H9 (cell line): ENCODE results near the gene CC2D2A. TPM values are rescaled to one million over a fixed set of nuclear protein-coding genes. Genes with fewer than 3 reads are reported as not detected.

ENCODE experiments used
- DNase-seq: peaks from one replicate; pipeline ENCODE4 v3.0.0-alpha.2; 2017
- H2AFZ ChIP-seq: one replicate; pipeline ENCODE4 v1.6.1; 2013; ENCODE audit warnings: mild to moderate bottlenecking, low read length, control low read depth, moderate library complexity
- H2AK5ac ChIP-seq: 2 replicates; pipeline ENCODE4 v1.6.1; 2013; ENCODE audit warnings: low read length, control low read depth, mixed read lengths; ENCODE audit not compliant: insufficient read length
- H2BK120ac ChIP-seq: one replicate; pipeline ENCODE4 v1.6.1; 2013; ENCODE audit warnings: low read depth, mild to moderate bottlenecking, low read length, control low read depth, inconsistent platforms; ENCODE audit not compliant: poor library complexity, severe bottlenecking
- H2BK12ac ChIP-seq: 2 replicates; pipeline ENCODE4 v1.6.1; 2013; ENCODE audit warnings: low read length, control low read depth, mixed read lengths, low read depth; ENCODE audit not compliant: insufficient read length
- H2BK15ac ChIP-seq: 2 replicates; pipeline ENCODE4 v1.6.1; 2013; ENCODE audit warnings: low read depth, low read length, control low read depth
- H2BK20ac ChIP-seq: one replicate; pipeline ENCODE4 v1.6.1; 2013; ENCODE audit warnings: low read depth, mild to moderate bottlenecking, low read length, control low read depth, inconsistent platforms; ENCODE audit not compliant: poor library complexity, severe bottlenecking
- H2BK5ac ChIP-seq: 2 replicates; pipeline ENCODE4 v1.6.1; 2013; ENCODE audit warnings: low read length, control low read depth, mixed read lengths; ENCODE audit not compliant: insufficient read length
- H3K14ac ChIP-seq: 2 replicates; pipeline ENCODE4 v1.6.1; 2013; ENCODE audit warnings: low read length, control low read depth; ENCODE audit not compliant: insufficient read depth
- H3K18ac ChIP-seq: 2 replicates; pipeline ENCODE4 v1.6.1; 2013; ENCODE audit warnings: low read depth, mild to moderate bottlenecking, mixed read lengths, low read length, control low read depth; ENCODE audit not compliant: insufficient read length
- H3K23ac ChIP-seq: 2 replicates; pipeline ENCODE4 v1.6.1; 2013; ENCODE audit warnings: low read length, control low read depth, mixed read lengths, low read depth; ENCODE audit not compliant: insufficient read length
- H3K23me2 ChIP-seq: 2 replicates; pipeline ENCODE4 v1.6.1; 2013; ENCODE audit warnings: low read depth, mild to moderate bottlenecking, mixed read lengths, low read length, control low read depth; ENCODE audit not compliant: insufficient read length, poor library complexity, severe bottlenecking
- H3K27ac ChIP-seq: 2 replicates; pipeline ENCODE4 v1.5.1; 2013; ENCODE audit warnings: low read length, control low read depth, mixed read lengths, low read depth; ENCODE audit not compliant: insufficient read length
- H3K27me3 ChIP-seq: 2 replicates; pipeline ENCODE4 v1.6.1; 2013; ENCODE audit warnings: low read length, control low read depth, inconsistent platforms; ENCODE audit not compliant: insufficient read depth
- H3K4ac ChIP-seq: 2 replicates; pipeline ENCODE4 v1.6.1; 2013; ENCODE audit warnings: low read depth, mild to moderate bottlenecking, control low read depth, inconsistent platforms, low read length, moderate library complexity
- H3K4me1 ChIP-seq: 2 replicates; pipeline ENCODE4 v1.6.1; 2013; ENCODE audit warnings: low read length, control low read depth, inconsistent platforms; ENCODE audit not compliant: insufficient read depth
- H3K4me2 ChIP-seq: 2 replicates; pipeline ENCODE4 v1.6.1; 2013; ENCODE audit warnings: low read length, control low read depth, mixed read lengths; ENCODE audit not compliant: insufficient read length, insufficient read depth
- H3K56ac ChIP-seq: 2 replicates; pipeline ENCODE4 v1.6.1; 2013; ENCODE audit warnings: low read depth, mild to moderate bottlenecking, mixed read lengths, low read length, control low read depth; ENCODE audit not compliant: insufficient read length
- H3K79me1 ChIP-seq: 2 replicates; pipeline ENCODE4 v1.6.1; 2013; ENCODE audit warnings: low read depth, mild to moderate bottlenecking, moderate library complexity, low read length, control low read depth, inconsistent platforms; ENCODE audit not compliant: insufficient read depth, poor library complexity, severe bottlenecking
- H3K79me2 ChIP-seq: 2 replicates; pipeline ENCODE4 v1.6.1; 2013; ENCODE audit warnings: low read length, control low read depth, inconsistent platforms; ENCODE audit not compliant: insufficient read depth
- H3K9ac ChIP-seq: 2 replicates; pipeline ENCODE4 v1.6.1; 2013; ENCODE audit warnings: low read length, control low read depth, mixed read lengths; ENCODE audit not compliant: insufficient read length; ENCODE audit errors: extremely low read depth
- H3K9me3 ChIP-seq: one replicate; pipeline ENCODE4 v1.6.1; 2013; ENCODE audit warnings: low read depth, low read length, inconsistent platforms; ENCODE audit not compliant: control insufficient read depth
- H3T11ph ChIP-seq: one replicate; pipeline ENCODE4 v1.6.1; 2013; ENCODE audit warnings: mild to moderate bottlenecking, low read length, control low read depth, inconsistent platforms
- H4K20me1 ChIP-seq: one replicate; pipeline ENCODE4 v1.6.1; 2013; ENCODE audit not compliant: control insufficient read depth, insufficient read length, insufficient read depth
- H4K5ac ChIP-seq: 2 replicates; pipeline ENCODE4 v1.6.1; 2013; ENCODE audit warnings: low read depth, mild to moderate bottlenecking, mixed read lengths, low read length, control low read depth; ENCODE audit not compliant: insufficient read length
- H4K8ac ChIP-seq: replicated peaks from 2 replicates; pipeline ENCODE4 v1.6.1; 2013; ENCODE audit warnings: low read length, control low read depth, mixed read lengths, low read depth; ENCODE audit not compliant: insufficient read length
- H4K91ac ChIP-seq: 2 replicates; pipeline ENCODE4 v1.6.1; 2013; ENCODE audit warnings: low read depth, mild to moderate bottlenecking, moderate library complexity, mixed read lengths, low read length, control low read depth; ENCODE audit not compliant: insufficient read length
- H3K27ac Mint-ChIP-seq, 3 experiments: 2 replicates in 2 of 3; 3 replicates in 1 of 3; pipeline ENCODE4 v1.8.0; 2020 to 2021; ENCODE audit warnings: mixed read lengths in 3 of 3, mild to moderate bottlenecking in 1 of 3, moderate library complexity in 1 of 3
- H3K27me3 Mint-ChIP-seq: 2 replicates; pipeline ENCODE4 v1.8.0; 2021; ENCODE audit warnings: low read depth, mild to moderate bottlenecking, moderate library complexity, mixed read lengths
- H3K36me3 Mint-ChIP-seq, 3 experiments: 2 replicates in 2 of 3; 3 replicates in 1 of 3; pipeline ENCODE4 v1.8.0; 2020 to 2021; ENCODE audit warnings: low read depth in 3 of 3, mixed read lengths in 3 of 3; ENCODE audit not compliant: insufficient read depth in 1 of 3
- H3K4me1 Mint-ChIP-seq, 2 experiments: 2 replicates each; pipeline ENCODE4 v1.8.0; 2020; ENCODE audit warnings: mixed read lengths in 2 of 2
- H3K4me3 Mint-ChIP-seq, 2 experiments: 2 replicates in 1 of 2; 3 replicates in 1 of 2; pipeline ENCODE4 v1.8.0; 2020 to 2021; ENCODE audit warnings: mild to moderate bottlenecking in 2 of 2, mixed read lengths in 2 of 2, moderate library complexity in 1 of 2
- H3K9me3 Mint-ChIP-seq, 2 experiments: 2 replicates in 1 of 2; 3 replicates in 1 of 2; pipeline ENCODE4 v1.8.0; 2020; ENCODE audit warnings: mild to moderate bottlenecking in 2 of 2, mixed read lengths in 2 of 2, moderate library complexity in 1 of 2
- WGBS: extraction: QIAGEN DNeasy Blood & Tissue Kit; methylation state at CpG from one replicate; pipeline ENCODE4 v1.1.7; 2013; ENCODE audit warnings: missing lambda C conversion rate, low lambda C conversion rate, mixed read lengths; ENCODE audit not compliant: insufficient read length; ENCODE audit errors: extremely low coverage; 5-methylcytosine and 5-hydroxymethylcytosine counted together
- total RNA-seq: library from RNA; stranded (reverse); gene quantifications from 2 replicates; pipeline ENCODE4 v1.2.1, GENCODE V29; 2021
- TF ChIP-seq, protein P1 (sequence below): fragments of 200-600 bp; sonication (generic); conservative IDR thresholded peaks from 3 replicates; pipeline ENCODE4 v1.8.0; 2021; ENCODE audit warnings: antibody characterized with exemption, mild to moderate bottlenecking

The CC2D2A gene
- total RNA-seq, 1 experiment from 2014 or later: 10.4 TPM

DNA sequence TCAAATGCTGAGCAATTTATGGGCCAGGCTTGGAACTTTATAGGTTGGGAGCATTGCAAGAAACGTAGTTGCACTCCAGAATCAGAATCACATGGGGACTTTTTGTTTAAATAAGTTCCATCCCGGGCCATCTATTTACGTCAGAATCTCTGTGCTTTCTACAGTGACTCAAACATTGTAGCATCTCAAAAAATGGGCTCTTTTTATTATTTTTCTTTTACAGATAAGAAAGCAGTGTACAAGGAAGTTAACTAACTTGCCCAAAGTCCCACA is 10.2 kb downstream of the CC2D2A start:
- Histone ChIP-seq H3K27me3 (no peaks in the 10 kb centered on the region), H4K20me1 (no peaks in the 10 kb centered on the region), H4K5ac (peak overlapping the region; percentile 53), H3K9me3 (no peaks in the 10 kb centered on the region), H2BK12ac (no peak overlapping the region), H2BK15ac (no peak overlapping the region), H3K14ac (peak overlapping the region; percentile 98; the same call in 1 of the 2 replicates), H3K56ac (no peak overlapping the region), H2BK5ac (no peak overlapping the region), H4K91ac (no peak overlapping the region), H3K9ac (peak overlapping the region; percentile 63), H3K23ac (no peak overlapping the region), H3T11ph (no peak overlapping the region), H3K18ac (peak overlapping the region; percentile 96), H3K79me2 (no peaks in the 10 kb centered on the region), H2BK20ac (no peak overlapping the region), H2AFZ (no peak overlapping the region), H3K27ac (no peak overlapping the region), H3K4ac (no peak overlapping the region), H2AK5ac (no peak overlapping the region), H4K8ac (peak overlapping the region; percentile 89), H2BK120ac (no peak overlapping the region), H3K4me1 (no peaks in the 10 kb centered on the region), H3K79me1 (no peaks in the 10 kb centered on the region), H3K23me2 (peaks cover 7% of the 10 kb centered on the region), H3K4me2 (peak overlapping the region; percentile 85)
- H3K36me3 Mint-ChIP-seq: peaks cover 8 to 18% (median 16%) of the 10 kb centered on the region in 3 experiments; a peak in 6 of 7 replicates
- no peaks in the 10 kb centered on the region for H3K27me3 Mint-ChIP-seq
- DNase-seq: no peak
- H3K4me3 Mint-ChIP-seq: peak overlapping the region; percentile 76 to 85
- H3K27ac Mint-ChIP-seq: peak overlapping the region; percentile 96 to 99 (median 98); a peak in 5 of 7 replicates
- TF ChIP-seq, protein P1, sequence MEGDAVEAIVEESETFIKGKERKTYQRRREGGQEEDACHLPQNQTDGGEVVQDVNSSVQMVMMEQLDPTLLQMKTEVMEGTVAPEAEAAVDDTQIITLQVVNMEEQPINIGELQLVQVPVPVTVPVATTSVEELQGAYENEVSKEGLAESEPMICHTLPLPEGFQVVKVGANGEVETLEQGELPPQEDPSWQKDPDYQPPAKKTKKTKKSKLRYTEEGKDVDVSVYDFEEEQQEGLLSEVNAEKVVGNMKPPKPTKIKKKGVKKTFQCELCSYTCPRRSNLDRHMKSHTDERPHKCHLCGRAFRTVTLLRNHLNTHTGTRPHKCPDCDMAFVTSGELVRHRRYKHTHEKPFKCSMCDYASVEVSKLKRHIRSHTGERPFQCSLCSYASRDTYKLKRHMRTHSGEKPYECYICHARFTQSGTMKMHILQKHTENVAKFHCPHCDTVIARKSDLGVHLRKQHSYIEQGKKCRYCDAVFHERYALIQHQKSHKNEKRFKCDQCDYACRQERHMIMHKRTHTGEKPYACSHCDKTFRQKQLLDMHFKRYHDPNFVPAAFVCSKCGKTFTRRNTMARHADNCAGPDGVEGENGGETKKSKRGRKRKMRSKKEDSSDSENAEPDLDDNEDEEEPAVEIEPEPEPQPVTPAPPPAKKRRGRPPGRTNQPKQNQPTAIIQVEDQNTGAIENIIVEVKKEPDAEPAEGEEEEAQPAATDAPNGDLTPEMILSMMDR: no peak
- peaks cover 20 to 21% of the 10 kb centered on the region in 2 experiments for H3K4me1 Mint-ChIP-seq
- H3K9me3 Mint-ChIP-seq: no peaks in the 10 kb centered on the region
- WGBS: no CpG with 5 or more reads among the region's 3 CpGs
